K562 (cell line): ENCODE measurements around the gene MED17. TPM values are rescaled to one million over a fixed set of nuclear protein-coding genes. Genes with fewer than 3 reads are reported as not detected.

ENCODE experiments used
- BRD9 ChIP-seq: fragments of 450-650 bp; IDR thresholded peaks from 2 replicates; pipeline ENCODE4 v1.6.1; 2018; ENCODE audit warnings: low read depth; ENCODE audit not compliant: partially characterized antibody
- CXXC5 ChIP-seq: fragments of 250-450 bp; sonication (Bioruptor Pico); IDR thresholded peaks from 2 replicates; pipeline ENCODE4 v1.8.0; 2022; ENCODE audit warnings: inconsistent platforms, mild to moderate bottlenecking, moderate library complexity
- KHSRP ChIP-seq: fragments of 450-650 bp; IDR thresholded peaks from 2 replicates; pipeline ENCODE4 v1.6.1; 2017
- MBD2 ChIP-seq: sonication (generic); IDR thresholded peaks from 2 replicates; pipeline ENCODE4 v1.6.1; 2016; ENCODE audit warnings: low read depth, borderline replicate concordance
- NFATC3 ChIP-seq: fragments of 450-650 bp; IDR thresholded peaks from 2 replicates; pipeline ENCODE4 v1.6.1; 2017; ENCODE audit warnings: mild to moderate bottlenecking
- PHB ChIP-seq: fragments of 250-450 bp; sonication (Bioruptor Pico); IDR thresholded peaks from 2 replicates; pipeline ENCODE4 v1.5.0; 2021
- SUPT5H ChIP-seq: fragments of 450-650 bp; IDR thresholded peaks from 2 replicates; pipeline ENCODE4 v1.6.1; 2016
- THRA ChIP-seq: fragments of 450-650 bp; IDR thresholded peaks from 2 replicates; pipeline ENCODE4 v1.6.1; 2017; ENCODE audit warnings: mild to moderate bottlenecking, moderate library complexity
- THRAP3 ChIP-seq: fragments of 450-650 bp; IDR thresholded peaks from 2 replicates; pipeline ENCODE4 v1.6.1; 2016; ENCODE audit warnings: mild to moderate bottlenecking, inconsistent platforms, borderline replicate concordance
- ZBTB2 ChIP-seq: fragments of 450-650 bp; IDR thresholded peaks from 2 replicates; pipeline ENCODE4 v1.6.1; 2016; ENCODE audit warnings: antibody characterized with exemption
- ZNF431 ChIP-seq: sonication (generic); formaldehyde crosslinking; IDR thresholded peaks from 2 replicates; pipeline ENCODE4 v1.8.0; 2022; ENCODE audit warnings: mild to moderate bottlenecking, missing genetic modification reagents
- polyA plus RNA-seq, 8 experiments: library from polyadenylated mRNA; depleted of rRNA in 4 of 8; stranded (reverse) in 5 of 8; unstranded in 3 of 8; fragments of >200 nt; fragmentation: Nextera tagmentation in 2 of 8; fragmentation: Illumina TruSeq in 1 of 8; extraction: Ambion mirVana in 2 of 8; extraction: Trizol in 1 of 8; gene quantifications; 2 replicates each; pipeline versions ENCODE4 v1.2.1 to v1.2.3, GENCODE V29; 2011 to 2014; ENCODE audit warnings: inconsistent platforms in 1 of 8, missing spikeins in 1 of 8
- total RNA-seq, 7 experiments: library from RNA; depleted of rRNA in 6 of 7; stranded (reverse); fragments of >200 nt in 6 of 7; fragmentation: Illumina TruSeq in 2 of 7; extraction: Trizol in 2 of 7; gene quantifications; 2 replicates each; pipeline versions ENCODE4 v1.2.1 to v1.2.3, GENCODE V29; 2011 to 2021; ENCODE audit warnings: low replicate concordance in 1 of 7
- TF ChIP-seq, protein P1 (sequence below): fragments of 450-650 bp; formaldehyde crosslinking; IDR thresholded peaks from 2 replicates; pipeline ENCODE4 v1.4.0; 2020; ENCODE audit warnings: mild to moderate bottlenecking, mixed read lengths

The MED17 gene
- total and polyA plus RNA-seq, 9 of the 15 experiments (the other 6 are each of a cell fraction or from before 2014, with no cell fraction given) = 6.7 to 34.7 (median 26.8) TPM

DNA sequence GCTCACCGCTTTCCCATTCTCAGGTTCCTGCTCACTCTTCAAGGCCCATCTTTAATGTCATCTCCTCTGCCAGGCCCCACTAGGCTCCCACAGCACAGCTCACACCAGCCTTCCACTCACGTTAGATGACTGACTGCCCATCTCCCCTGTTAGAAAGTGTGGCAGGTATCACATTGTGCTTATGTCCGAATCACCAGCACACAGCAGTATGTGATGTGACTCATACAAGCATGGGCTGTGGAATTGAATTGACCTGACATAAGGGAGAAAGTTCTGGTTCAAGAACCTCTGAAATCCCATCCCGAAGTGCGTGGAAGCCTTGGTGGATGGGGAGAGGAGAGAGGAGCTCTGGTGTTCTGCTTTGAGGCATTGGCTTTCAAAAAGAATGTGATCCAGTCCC lies 59.8 kb downstream of the MED17 start (continued):
- TF ChIP-seq THRA = no peak
- TF ChIP-seq NFATC3 = no peak
- TF ChIP-seq ZBTB2 = no peak
- TF ChIP-seq MBD2 = no peak
- TF ChIP-seq THRAP3 = no peak
- TF ChIP-seq, protein P1, sequence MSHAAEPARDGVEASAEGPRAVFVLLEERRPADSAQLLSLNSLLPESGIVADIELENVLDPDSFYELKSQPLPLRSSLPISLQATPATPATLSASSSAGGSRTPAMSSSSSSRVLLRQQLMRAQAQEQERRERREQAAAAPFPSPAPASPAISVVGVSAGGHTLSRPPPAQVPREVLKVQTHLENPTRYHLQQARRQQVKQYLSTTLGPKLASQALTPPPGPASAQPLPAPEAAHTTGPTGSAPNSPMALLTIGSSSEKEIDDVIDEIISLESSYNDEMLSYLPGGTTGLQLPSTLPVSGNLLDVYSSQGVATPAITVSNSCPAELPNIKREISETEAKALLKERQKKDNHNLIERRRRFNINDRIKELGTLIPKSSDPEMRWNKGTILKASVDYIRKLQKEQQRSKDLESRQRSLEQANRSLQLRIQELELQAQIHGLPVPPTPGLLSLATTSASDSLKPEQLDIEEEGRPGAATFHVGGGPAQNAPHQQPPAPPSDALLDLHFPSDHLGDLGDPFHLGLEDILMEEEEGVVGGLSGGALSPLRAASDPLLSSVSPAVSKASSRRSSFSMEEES (CRISPR knock-in tag) = no peak
- no peak for TF ChIP-seq BRD9
- TF ChIP-seq SUPT5H = no peak
- TF ChIP-seq KHSRP = no peak
- TF ChIP-seq PHB = no peak
- no peak for TF ChIP-seq CXXC5 (CRISPR knock-in tag)
- TF ChIP-seq ZNF431 (CRISPR knock-in tag) = no peak
